ENCODE data around the gene ORM2.

ORM2 gene

DNA sequence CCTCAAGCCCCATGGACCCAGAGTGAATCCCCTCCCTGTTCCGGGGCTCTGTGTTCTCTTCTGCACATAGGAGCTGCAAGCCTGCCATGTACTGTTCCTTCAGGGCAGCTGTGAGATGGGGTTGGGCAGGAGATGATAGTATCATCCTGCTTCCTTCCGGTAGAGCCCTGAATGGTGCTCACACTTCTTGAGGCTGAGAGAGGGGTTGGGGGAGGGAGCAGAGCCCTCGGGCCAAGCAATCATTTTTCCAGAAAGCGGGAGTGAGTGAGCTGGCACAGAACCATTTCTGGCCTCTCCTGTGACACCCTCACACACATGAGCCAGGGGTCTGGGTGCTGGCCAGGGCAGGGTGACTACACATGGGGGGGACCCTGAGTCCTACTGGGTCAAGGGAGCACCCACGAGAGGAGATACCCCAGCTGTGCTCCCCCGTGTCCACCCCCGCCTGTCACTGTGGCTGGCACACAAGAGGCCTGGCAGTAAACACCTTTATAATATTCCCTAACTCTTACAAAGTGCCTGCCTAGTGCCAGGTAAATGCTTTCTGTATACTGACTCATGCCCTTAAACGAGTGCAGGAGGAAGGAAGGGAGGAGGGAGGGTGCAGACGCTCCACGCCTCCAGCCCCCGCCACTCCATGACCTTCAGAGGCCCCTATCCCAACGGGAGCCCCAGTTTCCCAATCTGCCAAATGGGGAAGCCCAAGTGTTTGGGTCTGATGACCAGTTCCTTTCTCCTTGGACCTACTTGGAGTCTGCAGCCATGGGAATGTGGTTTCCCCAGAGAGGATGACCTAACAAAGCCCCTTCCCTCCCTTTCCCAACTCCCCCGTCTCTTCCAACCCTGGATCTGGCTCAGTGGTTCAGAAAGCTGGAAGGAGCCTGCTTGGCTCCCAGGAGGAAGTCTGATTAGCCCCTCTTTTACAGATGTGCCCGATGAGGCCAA lies 42.6 kb downstream of the ORM2 start:
- DNase-seq: no peak

DNA sequence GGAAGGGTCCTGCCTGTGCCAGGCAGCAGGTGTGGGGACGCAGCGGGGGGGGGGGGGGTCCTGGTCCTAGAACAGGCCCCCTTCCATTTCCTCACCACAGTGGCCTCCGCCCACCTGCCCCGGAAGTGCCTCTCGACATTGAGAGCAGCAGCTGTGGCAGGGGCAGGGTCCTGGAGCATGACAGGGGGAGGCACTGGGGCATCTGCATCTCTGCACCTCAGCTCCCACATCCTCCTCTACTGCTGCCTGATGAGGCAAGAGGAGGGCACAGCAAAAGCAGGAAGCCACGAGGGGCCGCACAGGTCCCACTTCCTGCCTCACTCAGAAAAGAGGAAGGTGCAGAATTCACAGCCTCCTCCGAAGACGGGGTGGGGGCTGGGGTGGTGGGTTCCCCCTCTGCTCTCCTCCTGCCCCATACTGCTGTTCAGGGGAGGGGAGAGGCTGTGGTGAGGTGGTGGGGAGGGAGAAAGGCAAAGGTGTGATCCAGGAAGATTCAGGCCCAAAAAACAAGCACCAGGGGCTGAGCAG lies 43.3 kb downstream of the ORM2 start:
- DNase-seq: peak; percentile 85

DNA sequence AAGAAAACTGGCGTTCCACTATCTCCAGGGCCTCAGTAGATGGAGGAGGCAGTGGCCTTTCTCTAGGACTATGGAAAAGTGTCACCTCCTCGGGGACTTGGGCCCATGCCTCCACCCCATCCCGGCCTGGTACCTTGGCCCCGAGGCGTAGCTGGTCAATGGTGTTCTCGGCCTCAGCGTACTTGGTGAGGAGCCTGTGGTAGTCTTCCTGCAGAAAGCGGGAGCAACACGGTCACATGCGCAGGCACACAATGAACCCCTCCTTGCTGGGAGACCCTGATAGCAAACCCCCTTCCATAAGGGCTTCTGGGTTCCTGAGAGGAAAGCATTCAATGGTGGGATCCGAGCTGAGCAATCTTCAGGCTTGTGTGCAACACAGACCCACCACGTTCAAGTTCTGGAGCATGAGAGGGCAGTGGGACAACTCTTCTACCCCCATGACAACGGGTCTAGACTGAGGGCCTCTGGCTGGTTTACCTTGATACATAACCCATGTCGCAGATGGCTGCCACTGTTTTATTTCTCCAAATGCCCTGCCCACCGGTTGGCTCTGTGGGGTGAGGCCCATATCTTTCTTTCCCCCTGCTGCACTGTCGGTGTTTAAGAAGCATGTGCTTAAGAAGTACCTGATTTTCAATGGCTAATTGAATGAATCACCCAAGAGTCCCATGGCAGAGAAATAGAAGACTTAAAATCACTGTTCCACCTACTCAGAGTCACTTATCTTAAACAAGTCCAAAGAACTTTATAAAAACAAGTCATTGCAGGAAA lies 44.5 kb downstream of the ORM2 start:
- DNase-seq: peak; percentile 64

DNA sequence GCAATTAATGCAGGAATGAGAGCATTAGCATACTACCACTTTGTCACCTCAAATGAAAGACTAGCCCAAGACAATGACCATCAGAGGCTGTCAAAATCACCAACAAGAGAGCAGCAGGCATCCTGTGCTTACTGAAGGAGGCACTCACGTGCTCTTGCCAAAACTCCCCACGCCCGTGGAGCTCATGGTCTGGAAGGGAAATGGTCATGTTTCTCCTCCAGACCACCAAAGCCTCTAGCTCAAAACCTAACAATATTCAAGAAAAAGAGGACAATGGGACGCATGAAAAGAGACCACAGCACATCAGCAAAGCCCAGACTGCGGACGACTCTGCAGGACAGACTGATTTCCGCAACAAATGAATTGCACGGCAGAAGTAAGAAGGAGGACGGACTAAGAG lies 45.3 kb downstream of the ORM2 start:
- DNase-seq: no peak

DNA sequence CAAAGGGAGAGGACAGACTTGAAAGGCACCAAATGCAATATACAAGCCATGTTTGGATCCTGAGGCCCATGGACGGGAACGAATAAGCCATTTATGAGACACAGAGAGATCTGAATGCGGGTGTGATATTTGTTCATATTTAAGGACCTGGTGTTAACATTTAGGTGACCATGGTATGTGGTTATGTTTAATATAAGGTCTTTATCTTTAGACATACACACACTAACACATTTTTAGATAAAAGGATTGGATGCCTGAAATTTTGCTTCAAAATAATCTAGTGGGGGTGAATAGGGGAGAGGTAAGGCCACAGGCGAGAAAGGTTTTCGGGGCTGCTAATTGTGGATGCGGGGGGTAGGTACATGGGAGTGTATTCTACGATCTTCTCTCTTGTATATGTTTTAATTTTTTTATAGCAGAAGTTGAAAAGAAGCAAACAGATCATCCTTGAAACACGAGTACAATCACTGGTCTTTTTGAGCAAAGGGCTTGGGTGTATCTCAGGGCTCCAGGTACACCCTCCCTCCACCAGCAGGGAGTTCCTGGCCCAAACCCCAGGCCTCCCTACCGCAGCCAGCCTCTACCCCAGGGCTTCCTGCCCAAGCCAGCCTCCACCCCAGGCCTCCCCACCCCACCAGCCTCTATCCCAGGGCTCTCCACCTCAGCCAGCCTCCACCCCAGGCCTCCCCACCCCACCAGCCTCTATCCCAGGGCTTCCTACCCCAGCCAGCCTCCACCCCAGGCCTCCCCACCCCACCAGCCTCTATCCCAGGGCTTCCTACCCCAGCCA lies 45.9 kb downstream of the ORM2 start:
- no peak for DNase-seq

DNA sequence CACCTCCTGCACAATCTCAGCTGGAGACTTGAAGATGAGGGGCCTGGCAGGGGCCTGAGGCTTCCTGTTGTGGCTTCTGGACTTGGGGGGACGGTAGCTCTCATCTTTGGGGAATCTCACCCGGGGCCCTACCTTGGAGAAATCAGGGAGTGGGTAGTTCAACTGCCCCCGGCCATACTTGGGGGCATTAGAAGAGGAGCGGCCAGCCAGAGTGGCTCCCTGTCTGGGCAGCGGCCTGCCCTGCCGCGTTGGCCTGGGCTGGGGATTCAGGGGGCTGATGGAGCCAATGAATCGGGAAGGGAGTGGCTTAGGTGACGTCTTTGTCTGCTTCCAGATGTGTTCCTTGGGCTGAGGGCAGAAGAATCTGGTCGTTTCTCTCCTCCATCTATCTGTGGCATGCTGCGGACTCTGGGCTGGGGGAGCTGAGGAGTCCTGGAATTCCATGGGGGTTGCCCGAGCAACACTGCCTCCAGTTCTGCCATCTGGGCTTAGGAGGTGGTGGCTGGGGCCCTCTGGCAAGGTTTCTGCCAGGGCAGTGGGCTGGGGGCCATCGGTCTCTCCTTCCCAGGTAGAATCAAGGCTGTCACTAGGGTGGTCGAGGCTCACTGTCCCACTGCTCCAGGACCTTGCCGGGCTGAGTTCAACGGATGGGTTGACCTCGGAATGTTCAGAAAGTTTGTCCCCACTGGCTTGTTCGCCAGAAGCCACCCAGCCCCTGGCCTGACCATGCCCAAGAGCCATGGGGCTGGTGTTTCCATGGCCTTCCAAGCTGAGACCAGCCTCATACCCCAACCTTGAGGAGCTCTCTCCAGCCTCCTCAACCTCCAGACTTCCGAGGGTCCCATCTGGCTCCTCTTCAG lies 47.1 kb downstream of the ORM2 start:
- DNase-seq: no peak

DNA sequence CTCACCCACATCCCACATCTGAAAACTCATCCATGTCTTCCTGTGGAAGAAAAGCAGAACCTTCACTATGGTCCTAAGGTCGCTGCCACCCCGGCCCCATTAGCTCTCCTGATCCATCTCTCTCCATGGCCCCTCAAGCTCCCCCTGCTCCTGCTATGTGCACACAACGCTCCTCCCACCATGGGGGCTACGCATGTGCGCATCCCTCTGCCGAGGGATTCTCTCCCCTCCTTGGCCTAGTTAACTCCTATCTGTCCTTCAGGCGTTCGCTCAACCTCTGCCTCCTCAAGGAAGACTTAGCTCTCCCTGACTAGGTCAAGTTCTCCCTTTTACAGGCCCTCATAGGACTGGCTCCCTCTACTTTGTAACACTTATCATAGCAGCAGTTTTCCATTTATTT lies 48.3 kb downstream of the ORM2 start:
- DNase-seq: no peak

DNA sequence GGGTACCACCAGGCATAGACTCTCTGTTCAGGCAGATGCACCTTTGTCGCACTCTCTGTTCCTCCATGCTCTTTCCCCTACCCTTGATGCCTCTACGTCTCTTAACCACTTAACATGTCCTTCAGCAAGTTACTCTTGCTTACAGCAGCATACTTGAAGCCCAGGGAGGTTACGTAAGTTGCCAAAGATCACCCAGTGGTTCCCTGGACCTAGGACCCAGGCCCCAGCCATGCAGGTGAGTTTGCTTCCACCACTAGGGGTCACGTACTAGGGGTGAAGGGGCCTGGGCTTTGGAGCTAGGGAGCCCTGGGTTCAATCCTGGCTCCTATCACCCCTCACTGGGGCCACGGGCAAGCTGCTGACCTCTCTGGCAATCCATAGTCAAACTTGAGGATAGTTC lies 49.2 kb downstream of the ORM2 start:
- DNase-seq: no peak
